Ovary (tissue), 3 donors: ENCODE measurements around the gene C2orf92.

Experiments used
- POLR2A ChIP-seq: fragments of 450-650 bp; IDR thresholded peaks from one replicate; pipeline ENCODE4 v1.6.1; 2017; ENCODE audit warnings: antibody characterized with exemption, mild to moderate bottlenecking, moderate library complexity
- TF ChIP-seq, protein P1 (sequence below), 3 donors: fragments of 450-650 bp in 2 of 3; fragments of 200-600 bp in 1 of 3; IDR thresholded peaks; one replicate each; pipeline versions ENCODE4 v1.5.1 to v1.8.0; 2016 to 2022; ENCODE audit warnings: antibody characterized with exemption in 3 of 3, mild to moderate bottlenecking in 1 of 3
- donor health status: DM: no; HTN: no; CAD: no.

DNA sequence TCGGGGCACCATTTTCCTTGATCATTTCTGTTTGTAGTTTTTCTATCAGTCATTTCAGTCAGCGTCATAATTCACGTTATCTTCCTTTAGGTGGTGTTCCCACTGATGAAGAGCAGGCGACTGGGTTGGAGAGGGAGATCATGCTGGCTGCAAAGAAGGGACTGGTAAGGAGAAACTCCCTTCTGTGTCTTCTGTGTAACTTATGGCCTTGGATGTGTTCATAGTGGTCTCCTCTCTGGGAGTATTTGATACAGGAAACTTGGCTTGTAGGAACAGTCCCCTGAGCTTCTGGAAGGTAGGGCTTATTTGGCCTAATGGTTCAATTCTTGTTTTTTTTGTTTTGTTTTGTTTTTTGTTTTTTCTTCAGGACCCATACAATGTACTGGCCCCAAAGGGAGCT, 22.5 kb upstream of the C2orf92 start:
- TF ChIP-seq POLR2A: no peak
- TF ChIP-seq, protein P1, sequence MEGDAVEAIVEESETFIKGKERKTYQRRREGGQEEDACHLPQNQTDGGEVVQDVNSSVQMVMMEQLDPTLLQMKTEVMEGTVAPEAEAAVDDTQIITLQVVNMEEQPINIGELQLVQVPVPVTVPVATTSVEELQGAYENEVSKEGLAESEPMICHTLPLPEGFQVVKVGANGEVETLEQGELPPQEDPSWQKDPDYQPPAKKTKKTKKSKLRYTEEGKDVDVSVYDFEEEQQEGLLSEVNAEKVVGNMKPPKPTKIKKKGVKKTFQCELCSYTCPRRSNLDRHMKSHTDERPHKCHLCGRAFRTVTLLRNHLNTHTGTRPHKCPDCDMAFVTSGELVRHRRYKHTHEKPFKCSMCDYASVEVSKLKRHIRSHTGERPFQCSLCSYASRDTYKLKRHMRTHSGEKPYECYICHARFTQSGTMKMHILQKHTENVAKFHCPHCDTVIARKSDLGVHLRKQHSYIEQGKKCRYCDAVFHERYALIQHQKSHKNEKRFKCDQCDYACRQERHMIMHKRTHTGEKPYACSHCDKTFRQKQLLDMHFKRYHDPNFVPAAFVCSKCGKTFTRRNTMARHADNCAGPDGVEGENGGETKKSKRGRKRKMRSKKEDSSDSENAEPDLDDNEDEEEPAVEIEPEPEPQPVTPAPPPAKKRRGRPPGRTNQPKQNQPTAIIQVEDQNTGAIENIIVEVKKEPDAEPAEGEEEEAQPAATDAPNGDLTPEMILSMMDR (IDR thresholded peaks at IDR 0.05): no peak
